Muscle layer of duodenum (tissue), 2 donors: Measurements from ENCODE around the gene BLM.

Experiments
- H3K27ac ChIP-seq: one replicate; pipeline ENCODE4 v1.7.0; 2013; ENCODE audit warnings: mild to moderate bottlenecking, low read length
- H3K27me3 ChIP-seq: one replicate; pipeline ENCODE4 v1.7.0; 2013; ENCODE audit warnings: low read depth, mild to moderate bottlenecking, control low read depth, low read length
- H3K36me3 ChIP-seq, 2 donors: one replicate each; pipeline ENCODE4 v1.7.0; 2013; ENCODE audit warnings: low read length in 2 of 2, control low read depth in 1 of 2, mild to moderate bottlenecking in 1 of 2; ENCODE audit not compliant: insufficient read depth in 2 of 2, control insufficient read depth in 1 of 2
- H3K4me1 ChIP-seq, 2 donors: one replicate each; pipeline ENCODE4 v1.7.0; 2013; ENCODE audit warnings: low read length in 2 of 2, mild to moderate bottlenecking in 2 of 2, control low read depth in 1 of 2, moderate library complexity in 1 of 2; ENCODE audit not compliant: insufficient read depth in 2 of 2, control insufficient read depth in 1 of 2
- H3K4me3 ChIP-seq, 2 donors: one replicate each; pipeline ENCODE4 v1.7.0; 2013; ENCODE audit warnings: low read length in 2 of 2, low read depth in 1 of 2, mild to moderate bottlenecking in 1 of 2
- H3K9me3 ChIP-seq, 2 donors: one replicate each; pipeline ENCODE4 v1.7.0; 2013; ENCODE audit warnings: low read length in 2 of 2, control low read depth in 1 of 2, mild to moderate bottlenecking in 1 of 2; ENCODE audit not compliant: control insufficient read depth in 1 of 2
- donor health status: healthy.

The BLM gene

GRCh38 chr15:90697175-90697574, 20.0 kb upstream of the BLM start:
- Histone ChIP-seq H3K27me3 (no peaks in the 10 kb centered on the region), H3K4me3 (no peak overlapping the region), H3K36me3 (no peaks in the 10 kb centered on the region), H3K9me3 (no peaks in the 10 kb centered on the region), H3K4me1 (no peaks in the 10 kb centered on the region), H3K27ac (no peak overlapping the region)

DNA sequence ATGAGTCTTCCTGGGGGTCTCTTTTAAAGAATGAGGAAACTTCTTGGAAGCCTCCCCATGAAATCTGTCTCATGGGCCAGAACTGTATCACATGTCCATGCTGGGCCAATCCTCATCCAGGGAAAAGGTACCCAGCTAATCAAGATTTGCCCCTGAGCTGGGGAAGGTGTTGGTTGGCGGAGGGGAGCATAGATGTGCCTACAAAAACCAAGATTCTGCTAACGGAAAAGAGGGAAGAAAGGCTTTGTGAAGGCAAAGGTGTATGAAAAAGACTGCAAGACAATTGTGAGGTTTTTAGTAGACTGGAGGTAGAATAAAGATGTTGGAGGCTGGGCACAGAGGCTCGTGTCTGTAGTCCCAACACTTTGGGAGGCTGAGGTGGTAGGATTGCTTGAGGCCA, 18.5 kb upstream of the BLM start:
- H3K27me3 ChIP-seq: no peaks in the 10 kb centered on the region
- no peak overlapping the region for H3K4me3 ChIP-seq
- H3K4me1 ChIP-seq: no peaks in the 10 kb centered on the region
- H3K27ac ChIP-seq: no peak overlapping the region
- no peaks in the 10 kb centered on the region for H3K9me3 ChIP-seq
- H3K36me3 ChIP-seq: no peaks in the 10 kb centered on the region

- Histone ChIP-seq H3K36me3 (no peaks in the 10 kb centered on the region), H3K4me1 (no peaks in the 10 kb centered on the region), H3K27me3 (no peaks in the 10 kb centered on the region), H3K27ac (no peak overlapping the region), H3K9me3 (no peaks in the 10 kb centered on the region), H3K4me3 (no peak overlapping the region)
Observed at GRCh38 chr15:90701048-90701447, 16.1 kb upstream of the BLM start.

- Histone ChIP-seq H3K9me3 (no peaks in the 10 kb centered on the region), H3K36me3 (no peaks in the 10 kb centered on the region), H3K4me1 (no peaks in the 10 kb centered on the region), H3K4me3 (no peak overlapping the region), H3K27ac (no peak overlapping the region), H3K27me3 (no peaks in the 10 kb centered on the region)
Observed at GRCh38 chr15:90701880-90702630, 15.1 kb upstream of the BLM start.

DNA sequence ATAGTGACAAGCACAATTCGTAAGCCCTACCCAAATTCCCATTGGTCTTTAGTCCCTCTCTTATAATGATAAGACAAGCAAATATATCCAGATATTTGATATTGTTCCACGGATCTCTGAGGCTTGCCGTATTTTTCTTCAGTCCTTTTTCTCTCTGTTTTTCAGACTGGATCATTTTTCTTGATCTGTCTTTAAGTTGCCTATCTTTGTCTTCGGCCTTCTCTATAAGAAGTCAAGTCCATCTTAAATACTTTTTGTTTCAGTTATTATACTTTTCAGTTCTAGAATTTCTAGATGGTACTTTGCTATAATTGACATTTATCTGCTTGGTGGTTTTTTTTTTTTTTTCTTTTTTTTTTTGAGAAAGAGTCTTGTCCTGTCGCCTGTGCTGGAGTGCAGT, 13.7 kb upstream of the BLM start:
- Histone ChIP-seq H3K27me3 (no peaks in the 10 kb centered on the region), H3K36me3 (no peaks in the 10 kb centered on the region), H3K27ac (no peak overlapping the region), H3K4me1 (no peaks in the 10 kb centered on the region), H3K4me3 (no peak overlapping the region), H3K9me3 (no peaks in the 10 kb centered on the region)

DNA sequence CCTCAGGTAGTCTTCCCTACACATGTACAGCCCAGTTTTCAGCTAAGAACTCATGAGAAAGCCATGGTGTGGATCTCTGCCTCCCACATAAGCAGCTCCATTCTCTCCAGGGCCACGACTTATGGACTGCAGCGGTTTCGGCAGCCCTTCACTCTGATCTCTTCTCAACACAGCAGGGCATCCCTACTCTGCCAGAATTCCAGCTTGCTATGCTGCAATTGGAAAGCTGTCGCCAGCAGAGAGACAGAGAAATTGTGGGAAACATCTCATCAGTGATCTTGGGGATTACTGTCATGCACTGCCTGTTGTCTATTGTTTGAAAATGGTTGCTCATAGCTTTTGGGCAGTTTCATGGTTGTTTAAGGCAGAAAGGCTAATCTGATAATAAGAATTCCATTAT, 11.9 kb upstream of the BLM start:
- Histone ChIP-seq H3K36me3 (no peaks in the 10 kb centered on the region), H3K9me3 (no peaks in the 10 kb centered on the region), H3K4me1 (no peaks in the 10 kb centered on the region), H3K27me3 (no peaks in the 10 kb centered on the region), H3K4me3 (no peak overlapping the region), H3K27ac (no peak overlapping the region)

DNA sequence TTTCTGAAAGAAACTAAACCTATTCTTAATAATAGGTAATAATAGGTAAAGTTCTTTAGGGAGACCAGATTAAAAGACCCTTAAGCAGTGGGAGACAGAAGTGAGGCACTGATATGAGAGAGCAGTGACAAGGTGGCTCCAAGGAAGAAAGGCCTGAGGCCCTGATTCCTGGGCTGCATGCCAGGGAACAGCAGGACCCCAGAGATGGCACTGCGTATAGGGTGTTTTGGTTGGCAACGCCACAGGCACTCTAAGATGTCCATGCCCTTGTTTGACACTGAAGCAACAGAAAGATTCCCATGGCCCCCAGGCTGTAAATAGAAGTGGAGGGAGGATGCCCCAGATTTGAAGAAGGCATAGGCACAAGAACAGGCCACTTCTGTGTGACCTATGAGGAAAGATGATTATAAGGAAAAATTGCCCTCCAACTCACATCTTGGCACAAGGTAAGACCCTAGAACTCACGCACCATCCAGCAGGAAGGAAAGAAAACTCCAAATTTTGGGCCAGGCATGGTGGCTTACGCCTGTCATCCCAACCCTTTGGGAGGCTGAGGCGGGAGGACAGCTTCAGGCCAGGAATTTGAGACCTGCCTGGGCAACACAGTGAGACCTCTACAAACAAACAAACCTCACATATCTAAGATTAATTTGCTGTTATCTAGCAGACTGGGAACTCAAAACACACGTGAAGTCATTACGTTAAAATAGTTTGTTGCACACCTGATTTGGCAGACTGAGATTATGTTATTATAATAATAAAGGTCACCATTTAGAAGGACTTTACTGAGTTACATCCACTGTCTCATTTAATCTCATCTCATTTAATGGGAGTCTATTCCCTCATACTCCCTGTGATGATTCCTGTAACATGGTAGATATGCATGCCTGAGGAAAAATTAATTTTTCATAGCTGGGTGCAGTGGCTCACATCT, 10.5 kb upstream of the BLM start:
- H3K36me3 ChIP-seq: no peaks in the 10 kb centered on the region
- H3K4me3 ChIP-seq: no peak overlapping the region
- no peak overlapping the region for H3K27ac ChIP-seq
- H3K4me1 ChIP-seq: no peaks in the 10 kb centered on the region
- H3K9me3 ChIP-seq: no peaks in the 10 kb centered on the region
- H3K27me3 ChIP-seq: no peaks in the 10 kb centered on the region

- H3K9me3 ChIP-seq: no peaks in the 10 kb centered on the region
Observed at GRCh38 chr15:90707489-90707888, 9.7 kb upstream of the BLM start.

GRCh38 chr15:90708516-90708915, 8.6 kb upstream of the BLM start:
- H3K4me1 ChIP-seq: no peaks in the 10 kb centered on the region
- no peak overlapping the region for H3K27ac ChIP-seq
- no peak overlapping the region for H3K4me3 ChIP-seq
- H3K9me3 ChIP-seq: no peaks in the 10 kb centered on the region
- H3K36me3 ChIP-seq: peaks cover 0 to 4% of the 10 kb centered on the region in 2 donors
- no peaks in the 10 kb centered on the region for H3K27me3 ChIP-seq

More at GRCh38 chr15:90707489-90707888, 9.7 kb upstream of the BLM start:
- no peak overlapping the region for H3K27ac ChIP-seq
- no peaks in the 10 kb centered on the region for H3K36me3 ChIP-seq
- H3K27me3 ChIP-seq: no peaks in the 10 kb centered on the region
- no peaks in the 10 kb centered on the region for H3K4me1 ChIP-seq
- H3K4me3 ChIP-seq: no peak overlapping the region

GRCh38 chr15:90709278-90709677, 7.9 kb upstream of the BLM start:
- Histone ChIP-seq H3K9me3 (no peaks in the 10 kb centered on the region), H3K27ac (no peak overlapping the region), H3K4me1 (no peaks in the 10 kb centered on the region)

GRCh38 chr15:90710436-90711027, 6.6 kb upstream of the BLM start:
- Histone ChIP-seq H3K27me3 (no peaks in the 10 kb centered on the region), H3K9me3 (no peaks in the 10 kb centered on the region), H3K4me3 (no peak overlapping the region), H3K4me1 (no peaks in the 10 kb centered on the region), H3K36me3 (peaks cover 0 to 4% of the 10 kb centered on the region in 2 donors), H3K27ac (no peak overlapping the region)

More at GRCh38 chr15:90709278-90709677, 7.9 kb upstream of the BLM start:
- Histone ChIP-seq H3K4me3 (no peak overlapping the region), H3K27me3 (no peaks in the 10 kb centered on the region), H3K36me3 (peaks cover 0 to 4% of the 10 kb centered on the region in 2 donors)
